Osteoblast (primary cell): ENCODE data around the gene HTATSF1. TPM values are rescaled to one million over a fixed set of nuclear protein-coding genes. Genes with fewer than 3 reads are reported as not detected.

Experiments used
- DNase-seq: peaks from one replicate; pipeline ENCODE4 v3.0.0; 2011; ENCODE audit warnings: low spot score, mixed read lengths; ENCODE audit not compliant: insufficient read length; ENCODE audit errors: missing footprints
- H2AFZ ChIP-seq: 2 replicates; pipeline ENCODE4 v1.6.0; 2011; ENCODE audit warnings: mild to moderate bottlenecking, low read length
- H3K27ac ChIP-seq: 2 replicates; pipeline ENCODE4 v1.5.1; 2011; ENCODE audit warnings: mild to moderate bottlenecking, low read depth, low read length, moderate library complexity
- H3K27me3 ChIP-seq: 2 replicates; pipeline ENCODE4 v1.6.0; 2012; ENCODE audit warnings: mild to moderate bottlenecking, control low read depth, inconsistent platforms, low read length, moderate library complexity; ENCODE audit not compliant: insufficient read depth
- H3K36me3 ChIP-seq: 2 replicates; pipeline ENCODE4 v1.5.1; 2011; ENCODE audit warnings: mild to moderate bottlenecking, low read length, control low read depth, moderate library complexity; ENCODE audit not compliant: insufficient read depth
- H3K4me1 ChIP-seq: 2 replicates; pipeline ENCODE4 v1.5.1; 2011; ENCODE audit warnings: mild to moderate bottlenecking, low read length, control low read depth, moderate library complexity; ENCODE audit not compliant: insufficient read depth
- H3K4me2 ChIP-seq: 2 replicates; pipeline ENCODE4 v1.6.0; 2011; ENCODE audit warnings: mild to moderate bottlenecking, low read length; ENCODE audit not compliant: insufficient read depth
- H3K4me3 ChIP-seq: fragments of 200-600 bp; sonication (generic); 3 replicates; pipeline ENCODE4 v1.5.1; 2012; ENCODE audit warnings: mild to moderate bottlenecking, low read length, inconsistent platforms; ENCODE audit not compliant: insufficient read depth
- H3K79me2 ChIP-seq: 2 replicates; pipeline ENCODE4 v1.6.0; 2012; ENCODE audit warnings: mild to moderate bottlenecking, low read length, control low read depth, inconsistent platforms; ENCODE audit not compliant: insufficient read depth
- H3K9me3 ChIP-seq: 2 replicates; pipeline ENCODE4 v1.5.1; 2011; ENCODE audit warnings: low read depth, low read length, control low read depth
- H4K20me1 ChIP-seq: 2 replicates; pipeline ENCODE4 v1.6.0; 2012; ENCODE audit warnings: mild to moderate bottlenecking, low read length, control low read depth; ENCODE audit not compliant: insufficient read depth
- CTCF ChIP-seq: IDR thresholded peaks from 2 replicates; pipeline ENCODE4 v1.5.1; 2011; ENCODE audit warnings: mild to moderate bottlenecking, low read depth, low read length, moderate library complexity; ENCODE audit errors: extremely low read depth
- total RNA-seq: library from RNA; depleted of rRNA; stranded (reverse); fragments of >200 nt; gene quantifications from 2 replicates; pipeline ENCODE4 v1.2.3, GENCODE V29; 2012

The HTATSF1 gene
- 25.3 and 26.1 TPM in 2 replicates for total RNA-seq

GRCh38 chrX:136497556-136498052 lies at the start of gene HTATSF1:
HTATSF1 (plus strand) TSS chrX:136497592; CDS start chrX:136497685, 93 bp downstream.
- Histone ChIP-seq H3K4me3 (peak within 1 kb of the TSS; percentile 79), H3K79me2 (peaks cover 21% of the 10 kb centered on the region), H3K36me3 (peaks cover 1% of the 10 kb centered on the region), H3K4me1 (peaks cover 5% of the 10 kb centered on the region), H2AFZ (peak within 1 kb of the TSS; percentile 95), H3K4me2 (peak within 1 kb of the TSS; percentile 87), H3K27ac (peak within 1 kb of the TSS; percentile 89), H3K9me3 (no peaks in the 10 kb centered on the region), H4K20me1 (peaks cover 6% of the 10 kb centered on the region), H3K27me3 (peaks cover 2% of the 10 kb centered on the region)
- no peak for TF ChIP-seq CTCF
- DNase-seq: no peak

- H3K4me3 ChIP-seq: no peak overlapping the region
- no peaks in the 10 kb centered on the region for H3K79me2 ChIP-seq
- H3K4me1 ChIP-seq: no peaks in the 10 kb centered on the region
- TF ChIP-seq CTCF: no peak
- H3K27me3 ChIP-seq: no peaks in the 10 kb centered on the region
- H3K9me3 ChIP-seq: no peaks in the 10 kb centered on the region
- DNase-seq: no peak
- no peak overlapping the region for H3K4me2 ChIP-seq
- no peaks in the 10 kb centered on the region for H4K20me1 ChIP-seq
- H2AFZ ChIP-seq: no peak overlapping the region
- H3K36me3 ChIP-seq: no peaks in the 10 kb centered on the region
- no peak overlapping the region for H3K27ac ChIP-seq
Measured at GRCh38 chrX:136447968-136448367, 49.4 kb upstream of the HTATSF1 start.

- no peak overlapping the region for H2AFZ ChIP-seq
- no peak overlapping the region for H3K4me3 ChIP-seq
- no peaks in the 10 kb centered on the region for H3K36me3 ChIP-seq
- H3K27me3 ChIP-seq: no peaks in the 10 kb centered on the region
- no peak for DNase-seq
- H3K4me2 ChIP-seq: no peak overlapping the region
- no peak for TF ChIP-seq CTCF
- no peaks in the 10 kb centered on the region for H4K20me1 ChIP-seq
- no peak overlapping the region for H3K27ac ChIP-seq
- H3K9me3 ChIP-seq: no peaks in the 10 kb centered on the region
- no peaks in the 10 kb centered on the region for H3K79me2 ChIP-seq
- H3K4me1 ChIP-seq: no peaks in the 10 kb centered on the region
Measured at GRCh38 chrX:136450050-136450830, 47.2 kb upstream of the HTATSF1 start.

- Histone ChIP-seq H3K27ac (no peak overlapping the region), H4K20me1 (no peaks in the 10 kb centered on the region), H3K4me1 (no peaks in the 10 kb centered on the region), H3K36me3 (no peaks in the 10 kb centered on the region), H3K4me2 (no peak overlapping the region), H3K9me3 (no peaks in the 10 kb centered on the region), H2AFZ (no peak overlapping the region), H3K27me3 (no peaks in the 10 kb centered on the region), H3K79me2 (no peaks in the 10 kb centered on the region), H3K4me3 (no peak overlapping the region)
- DNase-seq: no peak
- TF ChIP-seq CTCF: no peak
Measured at GRCh38 chrX:136452614-136453013, 44.8 kb upstream of the HTATSF1 start.
